Stimulated activated CD8-positive, alpha-beta memory T cell treated with anti-CD3 and anti-CD28 coated beads, Interleukin-4, amount 100 ng/mL, for 4 hours (primary cell): ENCODE data around the gene C16orf74.

Experiments
- DNase-seq, 2 donors: peaks; one replicate each; pipeline ENCODE4 v3.0.0-alpha.2; 2020; ENCODE audit warnings: low read depth in 2 of 2, low spot score in 1 of 2

The C16orf74 gene

GRCh38 chr16:85750146-85750826, 610 bp downstream of the C16orf74 start:
- DNase-seq: no peak

GRCh38 chr16:85749771-85750145, 1.1 kb downstream of the C16orf74 start:
- no peak for DNase-seq

GRCh38 chr16:85746460-85747215, 4.3 kb downstream of the C16orf74 start:
- no peak for DNase-seq

- no peak for DNase-seq
These were observed 11.8 kb downstream of the C16orf74 start for GRCh38 chr16:85738923-85739715.

GRCh38 chr16:85736921-85737320, 14.0 kb downstream of the C16orf74 start:
- no peak for DNase-seq

GRCh38 chr16:85735946-85736345, 14.9 kb downstream of the C16orf74 start:
- DNase-seq: no peak

GRCh38 chr16:85735225-85735635, 15.7 kb downstream of the C16orf74 start:
- DNase-seq: peak in 1 of 2 donors; percentile 9

- DNase-seq: no peak
These were observed 16.4 kb downstream of the C16orf74 start for GRCh38 chr16:85734311-85735017.

- DNase-seq: no peak
These were observed 17.1 kb downstream of the C16orf74 start for GRCh38 chr16:85733839-85734170.

- no peak for DNase-seq
These were observed 17.6 kb downstream of the C16orf74 start for GRCh38 chr16:85733155-85733838.

- no peak for DNase-seq
These were observed 19.7 kb downstream of the C16orf74 start for GRCh38 chr16:85731179-85731578.

GRCh38 chr16:85730186-85730465, 20.8 kb downstream of the C16orf74 start:
- no peak for DNase-seq

GRCh38 chr16:85729452-85730185, 21.3 kb downstream of the C16orf74 start:
- DNase-seq: no peak

- DNase-seq: no peak
These were observed 22.0 kb downstream of the C16orf74 start for GRCh38 chr16:85728879-85729278.

- no peak for DNase-seq
These were observed 26.0 kb downstream of the C16orf74 start for GRCh38 chr16:85724936-85725335.

- DNase-seq: no peak
These were observed 26.6 kb downstream of the C16orf74 start for GRCh38 chr16:85724126-85724879.

GRCh38 chr16:85722128-85722893, 28.6 kb downstream of the C16orf74 start:
- DNase-seq: no peak

- DNase-seq: no peak
These were observed 30.6 kb downstream of the C16orf74 start for GRCh38 chr16:85720302-85720637.
